ENCODE data around the gene CRTC2. TPM values are rescaled to one million over a fixed set of nuclear protein-coding genes. Genes with fewer than 3 reads are reported as not detected.

The CRTC2 gene
- total RNA-seq, 4 donors from 2014 or later: 14.3 to 28.1 (median 21.1) TPM

DNA sequence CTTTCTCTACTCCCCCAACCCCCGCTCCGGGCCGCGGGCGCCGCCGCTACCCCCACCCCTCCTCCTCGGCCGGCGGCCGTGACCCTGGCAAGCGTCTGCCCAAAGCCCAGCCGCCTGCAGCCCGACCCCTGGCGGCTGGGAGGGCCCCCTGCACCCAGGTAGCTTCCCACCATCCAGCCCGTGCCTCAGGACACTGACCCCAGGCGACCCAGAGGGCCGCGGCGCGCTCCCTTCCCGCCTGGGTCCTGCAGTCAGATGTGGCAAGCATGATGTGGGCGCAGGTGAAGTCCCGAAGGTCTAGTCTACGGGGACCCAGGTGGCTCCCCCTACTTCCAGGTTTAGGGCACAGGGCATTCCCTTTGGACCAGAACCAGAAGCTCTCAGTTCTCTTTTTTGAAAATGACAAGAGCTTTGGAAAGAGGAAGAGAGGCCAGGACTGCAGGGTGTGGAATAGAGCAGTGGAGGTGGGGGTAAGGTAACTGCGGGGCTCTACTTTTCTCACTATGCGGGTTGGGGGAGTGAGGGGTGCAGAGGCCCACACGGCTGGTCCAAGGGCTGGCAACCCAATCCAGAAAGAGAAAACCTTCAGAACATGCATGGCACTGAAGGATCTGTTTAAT, 11.7 kb downstream of the CRTC2 start, which contains the start of gene DENND4B:
Gene DENND4B, minus strand, starts transcription at position 97 of the 620 bp plus-strand sequence. CDS start 2,344 bp downstream, outside the sequence.
- intact Hi-C loops (cut with DNase I; ENCODE audit: low total_unique reads): loop anchor here (2.0 kb wide), 1 partner anchor 40 kb away; the partner anchor contains the start of gene RAB13
- 11 to 12% methylated on average over 21 to 23 of the region's 28 CpGs for WGBS, 2 donors
- H3K4me3 ChIP-seq (ENCODE audit: low read depth, poor library complexity, severe bottlenecking): peak within 1 kb of the TSS; percentile 91
- TF ChIP-seq POLR2A (IDR thresholded peaks at IDR 0.05): no peak
- TF ChIP-seq, protein P1, sequence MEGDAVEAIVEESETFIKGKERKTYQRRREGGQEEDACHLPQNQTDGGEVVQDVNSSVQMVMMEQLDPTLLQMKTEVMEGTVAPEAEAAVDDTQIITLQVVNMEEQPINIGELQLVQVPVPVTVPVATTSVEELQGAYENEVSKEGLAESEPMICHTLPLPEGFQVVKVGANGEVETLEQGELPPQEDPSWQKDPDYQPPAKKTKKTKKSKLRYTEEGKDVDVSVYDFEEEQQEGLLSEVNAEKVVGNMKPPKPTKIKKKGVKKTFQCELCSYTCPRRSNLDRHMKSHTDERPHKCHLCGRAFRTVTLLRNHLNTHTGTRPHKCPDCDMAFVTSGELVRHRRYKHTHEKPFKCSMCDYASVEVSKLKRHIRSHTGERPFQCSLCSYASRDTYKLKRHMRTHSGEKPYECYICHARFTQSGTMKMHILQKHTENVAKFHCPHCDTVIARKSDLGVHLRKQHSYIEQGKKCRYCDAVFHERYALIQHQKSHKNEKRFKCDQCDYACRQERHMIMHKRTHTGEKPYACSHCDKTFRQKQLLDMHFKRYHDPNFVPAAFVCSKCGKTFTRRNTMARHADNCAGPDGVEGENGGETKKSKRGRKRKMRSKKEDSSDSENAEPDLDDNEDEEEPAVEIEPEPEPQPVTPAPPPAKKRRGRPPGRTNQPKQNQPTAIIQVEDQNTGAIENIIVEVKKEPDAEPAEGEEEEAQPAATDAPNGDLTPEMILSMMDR (IDR thresholded peaks at IDR 0.05): peak in 1 of 3 donors; percentile 90
- peak; percentile 66 to 95 for DNase-seq (ENCODE audit: low spot score in 2 of 2)

DNA sequence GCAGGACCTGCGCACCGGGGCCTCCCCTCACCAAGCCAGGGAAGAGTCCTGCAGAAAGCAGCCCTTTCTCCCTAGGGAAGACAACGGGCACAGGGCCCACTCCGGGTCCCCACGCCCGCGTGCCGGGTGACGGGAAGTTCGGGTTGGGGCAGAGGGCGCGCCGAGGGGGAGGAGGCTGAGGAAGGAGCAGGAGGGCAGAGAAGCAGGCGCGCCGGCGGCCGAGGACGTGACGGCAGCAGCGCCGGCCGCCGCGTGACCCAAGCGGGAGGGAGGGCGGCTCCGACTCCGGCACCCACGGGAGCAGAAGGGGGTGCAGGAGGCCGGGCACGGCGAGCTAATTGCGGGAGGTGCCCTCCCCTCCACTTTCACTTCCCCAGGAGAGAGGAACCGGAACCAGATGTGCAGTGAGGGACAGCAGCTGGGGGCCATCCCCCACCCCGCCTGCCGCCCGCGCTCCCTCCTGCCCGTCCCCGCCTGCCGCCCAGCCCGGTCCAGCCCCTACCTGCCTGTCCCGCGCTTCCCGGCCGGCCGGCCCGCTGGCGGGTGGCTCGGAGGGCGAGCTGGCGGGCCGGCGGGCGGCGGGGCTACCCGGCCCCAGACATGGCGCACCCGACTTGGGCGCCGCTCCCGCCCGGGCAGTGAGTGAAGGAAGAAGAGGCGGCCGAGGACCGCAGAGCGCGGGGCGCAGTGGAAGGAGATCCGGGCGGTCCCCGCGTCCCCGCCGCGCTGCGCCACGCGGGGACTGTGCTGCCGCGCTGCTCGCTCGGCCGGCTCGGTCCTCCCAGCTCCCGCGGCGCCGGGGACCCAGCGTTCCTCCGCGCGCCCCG, 12.4 kb downstream of the CRTC2 start:
- TF ChIP-seq, protein P1 (IDR thresholded peaks at IDR 0.05): no peak
- peak in 1 of 2 donors; percentile 2 for TF ChIP-seq POLR2A (IDR thresholded peaks at IDR 0.05)
- 0 to 1% methylated on average over 26 to 52 of the region's 95 CpGs for WGBS, 2 donors
- intact Hi-C loops (cut with DNase I; ENCODE audit: low total_unique reads): loop anchor here (2.0 kb wide), 1 partner anchor 41 kb away; the partner anchor contains the start of gene RAB13
- DNase-seq (ENCODE audit: low spot score in 2 of 2): peak; percentile 85 to 97
- peak overlapping the region; percentile 91 for H3K4me3 ChIP-seq (ENCODE audit: low read depth, poor library complexity, severe bottlenecking)

DNA sequence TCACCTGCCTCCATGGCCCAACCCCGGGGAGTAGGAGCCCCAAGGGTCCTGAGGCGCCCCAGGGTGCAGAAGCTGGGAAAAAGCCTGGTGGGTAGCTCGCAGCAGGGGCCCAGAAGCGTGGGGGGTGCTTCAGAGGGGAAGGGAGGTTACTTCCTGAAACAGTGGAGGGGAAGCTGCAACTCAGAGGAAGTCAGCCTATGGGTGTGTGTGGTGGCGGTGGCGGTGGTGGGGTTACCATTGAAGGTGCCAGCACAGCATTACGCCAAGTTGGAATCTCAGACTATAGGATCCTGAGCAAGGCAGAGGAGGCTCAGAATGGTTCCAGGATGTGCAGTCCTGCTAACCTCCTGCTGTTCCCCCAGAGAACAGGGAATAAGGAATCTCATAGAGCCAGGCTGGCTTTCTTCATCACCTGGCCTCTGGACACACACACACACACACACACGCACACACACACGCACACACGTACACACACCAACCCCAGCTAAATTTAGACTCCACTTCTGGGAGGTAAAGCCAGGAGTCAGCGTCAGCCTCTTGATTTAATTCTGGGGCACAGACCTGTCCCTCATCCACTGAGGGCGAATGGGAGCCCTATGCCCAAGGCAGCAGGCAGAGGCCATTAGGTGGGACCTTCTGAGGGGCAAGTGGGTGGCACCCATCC, 13.1 kb downstream of the CRTC2 start:
- TF ChIP-seq, protein P1 (IDR thresholded peaks at IDR 0.05): no peak
- TF ChIP-seq POLR2A (IDR thresholded peaks at IDR 0.05): no peak
- H3K4me3 ChIP-seq (ENCODE audit: low read depth, poor library complexity, severe bottlenecking): peak overlapping the region; percentile 91
- no peak for DNase-seq (ENCODE audit: low spot score in 2 of 2)
- 19 to 33% methylated on average over 12 of the region's 12 CpGs for WGBS, 2 donors
- intact Hi-C loops (cut with DNase I; ENCODE audit: low total_unique reads): no loop called here

DNA sequence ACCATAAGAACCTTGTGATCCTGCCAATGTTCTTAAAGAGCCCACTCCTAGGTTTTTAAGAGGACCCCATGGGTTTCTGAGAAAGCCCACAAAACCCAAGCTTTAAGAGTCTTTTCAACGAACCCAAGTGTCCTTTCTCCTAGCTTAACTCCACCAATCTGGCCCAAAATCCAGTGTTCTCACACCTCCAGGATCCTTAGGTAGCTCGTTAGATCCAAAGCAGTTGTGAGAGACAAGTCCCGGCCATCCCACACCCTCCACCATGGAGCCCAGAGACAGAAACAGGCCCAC, 13.6 kb downstream of the CRTC2 start:
- intact Hi-C loops (cut with DNase I; ENCODE audit: low total_unique reads): no loop called here
- 58 to 59% methylated on average over 3 of the region's 3 CpGs for WGBS, 2 donors
- TF ChIP-seq POLR2A (IDR thresholded peaks at IDR 0.05): no peak
- TF ChIP-seq, protein P1 (IDR thresholded peaks at IDR 0.05): no peak
- DNase-seq (ENCODE audit: low spot score in 2 of 2): no peak
- no peak overlapping the region for H3K4me3 ChIP-seq (ENCODE audit: low read depth, poor library complexity, severe bottlenecking)

DNA sequence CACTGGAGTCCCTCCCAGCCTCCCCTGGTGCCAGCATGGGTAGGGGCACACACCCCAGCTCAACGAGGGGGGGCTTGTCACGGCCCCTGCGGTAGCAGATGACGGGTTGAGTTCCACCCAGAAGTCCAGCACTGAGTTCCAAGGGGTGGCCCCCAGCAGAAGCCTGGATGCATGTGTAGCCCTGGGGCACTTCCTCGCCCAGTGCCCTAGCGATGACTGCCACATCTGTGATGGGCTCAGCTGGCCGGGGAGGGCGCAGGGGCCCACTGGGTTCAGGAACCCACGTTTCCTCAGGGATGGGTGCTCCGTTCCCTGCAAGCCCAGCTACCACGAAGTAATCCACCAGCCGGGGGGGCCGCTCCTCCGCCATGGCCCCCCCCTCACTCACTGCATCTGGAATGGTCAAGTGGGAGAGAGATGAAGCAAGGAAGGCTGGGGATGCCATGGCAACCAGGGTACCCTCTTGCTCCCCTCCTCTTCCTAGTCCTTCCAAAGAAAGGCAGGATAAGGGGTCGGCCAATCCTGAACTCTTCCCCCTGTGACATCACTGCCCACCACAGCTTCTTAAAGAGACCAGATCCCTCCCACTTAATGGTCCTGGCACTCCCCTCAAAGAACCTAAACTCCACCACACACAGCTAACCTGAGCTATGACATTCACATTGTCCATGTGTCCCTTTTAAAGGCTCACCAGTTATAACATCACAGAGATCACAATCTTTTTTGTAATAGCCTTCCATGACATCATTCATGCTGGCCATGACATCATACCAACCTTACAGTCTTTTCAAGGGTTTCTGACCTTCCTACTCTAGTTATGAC, 14.2 kb downstream of the CRTC2 start:
- TF ChIP-seq POLR2A (IDR thresholded peaks at IDR 0.05): no peak
- TF ChIP-seq, protein P1 (IDR thresholded peaks at IDR 0.05): no peak
- no peak overlapping the region for H3K4me3 ChIP-seq (ENCODE audit: low read depth, poor library complexity, severe bottlenecking)
- no peak for DNase-seq (ENCODE audit: low spot score in 2 of 2)
- intact Hi-C loops (cut with DNase I; ENCODE audit: low total_unique reads): no loop called here
- 70 to 78% methylated on average over 15 of the region's 15 CpGs for WGBS, 2 donors
